Measurements from ENCODE around the gene BTG1.

Gene BTG1

GRCh38 chr12:92175961-92176360, 30.3 kb upstream of the BTG1 start:
- ChIA-PET CTCF (interaction anchor here (0.6 kb wide), 1 partner anchor 239 kb away, joined by 3 read pairs; no protein-coding TSS in a partner anchor), POLR2A (no interaction called here)
- no peak for DNase-seq (ENCODE audit: extremely low spot score)
- no peak for TF ChIP-seq ARNT (IDR thresholded peaks at IDR 0.05)
- no peak for TF ChIP-seq SP1 (IDR thresholded peaks at IDR 0.05)
- TF ChIP-seq, protein P1, sequence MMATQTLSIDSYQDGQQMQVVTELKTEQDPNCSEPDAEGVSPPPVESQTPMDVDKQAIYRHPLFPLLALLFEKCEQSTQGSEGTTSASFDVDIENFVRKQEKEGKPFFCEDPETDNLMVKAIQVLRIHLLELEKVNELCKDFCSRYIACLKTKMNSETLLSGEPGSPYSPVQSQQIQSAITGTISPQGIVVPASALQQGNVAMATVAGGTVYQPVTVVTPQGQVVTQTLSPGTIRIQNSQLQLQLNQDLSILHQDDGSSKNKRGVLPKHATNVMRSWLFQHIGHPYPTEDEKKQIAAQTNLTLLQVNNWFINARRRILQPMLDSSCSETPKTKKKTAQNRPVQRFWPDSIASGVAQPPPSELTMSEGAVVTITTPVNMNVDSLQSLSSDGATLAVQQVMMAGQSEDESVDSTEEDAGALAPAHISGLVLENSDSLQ (IDR thresholded peaks at IDR 0.05): no peak
- no peak for TF ChIP-seq SUZ12 (IDR thresholded peaks at IDR 0.05)
- TF ChIP-seq ELF4 (IDR thresholded peaks at IDR 0.05): no peak
- TF ChIP-seq FOXM1 (IDR thresholded peaks at IDR 0.05; ENCODE audit: borderline replicate concordance): no peak
- no peak for TF ChIP-seq FOXA1 (IDR thresholded peaks at IDR 0.05)
- no peak for TF ChIP-seq BHLHE40 (IDR thresholded peaks at IDR 0.05; ENCODE audit: borderline replicate concordance)
- no peak for TF ChIP-seq LEF1 (IDR thresholded peaks at IDR 0.05; ENCODE audit: borderline replicate concordance)
- TF ChIP-seq TARDBP (IDR thresholded peaks at IDR 0.05): no peak
- TF ChIP-seq FOXK2 (IDR thresholded peaks at IDR 0.05): no peak
- no peak for TF ChIP-seq NFRKB (IDR thresholded peaks at IDR 0.05)
- TF ChIP-seq ZNF384 (IDR thresholded peaks at IDR 0.05): no peak

GRCh38 chr12:92170050-92170449, 24.4 kb upstream of the BTG1 start:
- CTCF ChIA-PET: no interaction called here
- TF ChIP-seq FOXM1 (IDR thresholded peaks at IDR 0.05; ENCODE audit: borderline replicate concordance): no peak
- TF ChIP-seq LEF1 (IDR thresholded peaks at IDR 0.05; ENCODE audit: borderline replicate concordance): no peak
- no peak for TF ChIP-seq SP1 (IDR thresholded peaks at IDR 0.05)
- TF ChIP-seq, protein P1 (IDR thresholded peaks at IDR 0.05): no peak
- TF ChIP-seq FOXA1 (IDR thresholded peaks at IDR 0.05): no peak
- no peak for TF ChIP-seq BHLHE40 (IDR thresholded peaks at IDR 0.05; ENCODE audit: borderline replicate concordance)
- no peak for TF ChIP-seq ZNF384 (IDR thresholded peaks at IDR 0.05)
- POLR2A ChIA-PET: interaction anchor here (2.0 kb wide), 1 partner anchor 24 kb away, joined by 4 read pairs; the partner anchor contains the start of gene BTG1
- no peak for DNase-seq (ENCODE audit: extremely low spot score)

DNA sequence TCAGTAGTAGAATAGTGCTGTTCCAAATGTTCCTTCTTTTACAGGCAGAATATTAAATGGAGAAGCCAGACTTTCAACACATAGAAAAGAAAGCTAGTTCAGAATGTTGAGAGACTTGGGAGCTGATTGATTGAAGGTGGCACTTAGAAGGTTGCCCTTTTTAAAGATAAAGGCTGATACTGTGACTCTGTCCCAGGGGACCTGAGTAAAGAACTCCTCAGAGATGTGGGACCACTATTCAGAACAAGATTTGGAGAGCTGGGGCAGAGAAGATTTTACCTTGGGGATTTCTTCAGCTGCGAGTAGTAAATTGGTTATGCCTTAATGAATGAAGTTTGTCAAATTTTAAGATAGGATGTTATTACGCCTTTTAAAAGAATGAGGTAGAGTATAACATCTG, 21.4 kb upstream of the BTG1 start:
- CTCF ChIA-PET: no interaction called here
- POLR2A ChIA-PET: interaction anchor here (1.0 kb wide), 1 partner anchor 22 kb away, joined by 6 read pairs; the partner anchor contains the start of gene BTG1
- TF ChIP-seq, protein P1 (IDR thresholded peaks at IDR 0.05): no peak
- no peak for TF ChIP-seq ZNF384 (IDR thresholded peaks at IDR 0.05)
- no peak for TF ChIP-seq SP1 (IDR thresholded peaks at IDR 0.05)
- no peak for TF ChIP-seq TARDBP (IDR thresholded peaks at IDR 0.05)
- no peak for TF ChIP-seq ARNT (IDR thresholded peaks at IDR 0.05)
- no peak for TF ChIP-seq CTBP1 (IDR thresholded peaks at IDR 0.05; ENCODE audit: borderline replicate concordance)
- TF ChIP-seq SUZ12 (IDR thresholded peaks at IDR 0.05): no peak
- no peak for TF ChIP-seq ELF4 (IDR thresholded peaks at IDR 0.05)
- no peak for TF ChIP-seq HDGF (IDR thresholded peaks at IDR 0.05; ENCODE audit: borderline replicate concordance)
- no peak for TF ChIP-seq FOXA1 (IDR thresholded peaks at IDR 0.05)
- no peak for TF ChIP-seq FOXK2 (IDR thresholded peaks at IDR 0.05)
- TF ChIP-seq FOXM1 (IDR thresholded peaks at IDR 0.05; ENCODE audit: borderline replicate concordance): no peak
- TF ChIP-seq BHLHE40 (IDR thresholded peaks at IDR 0.05; ENCODE audit: borderline replicate concordance): no peak
- TF ChIP-seq LEF1 (IDR thresholded peaks at IDR 0.05; ENCODE audit: borderline replicate concordance): no peak
- no peak for TF ChIP-seq NFRKB (IDR thresholded peaks at IDR 0.05)
- no peak for DNase-seq (ENCODE audit: extremely low spot score)

DNA sequence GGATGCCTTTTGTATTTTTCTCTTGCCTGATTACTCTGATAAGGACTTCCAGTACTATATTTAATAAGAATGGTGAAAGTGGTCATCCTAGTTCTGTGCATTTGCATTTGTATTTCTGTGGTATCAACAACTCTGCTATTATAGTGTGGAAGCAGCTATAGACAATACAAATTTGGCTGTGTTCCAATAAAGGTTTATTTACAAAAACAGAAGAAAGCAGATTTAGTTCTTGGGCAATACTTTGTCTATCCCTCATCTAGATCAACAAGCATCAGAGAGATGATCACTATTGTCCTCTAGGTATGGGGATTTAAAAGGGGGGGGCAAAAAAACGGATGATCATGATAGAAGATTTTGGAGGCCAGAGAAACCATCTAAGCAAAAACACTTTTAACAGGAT, 19.1 kb upstream of the BTG1 start:
- TF ChIP-seq ELF4 (IDR thresholded peaks at IDR 0.05) (no peak), NFRKB (IDR thresholded peaks at IDR 0.05) (no peak), FOXM1 (IDR thresholded peaks at IDR 0.05; ENCODE audit: borderline replicate concordance) (no peak), TARDBP (IDR thresholded peaks at IDR 0.05) (no peak), FOXK2 (IDR thresholded peaks at IDR 0.05) (no peak), LEF1 (IDR thresholded peaks at IDR 0.05; ENCODE audit: borderline replicate concordance) (no peak), L3MBTL2 (conservative IDR thresholded peaks at IDR 0.05) (no peak), FOXA1 (IDR thresholded peaks at IDR 0.05) (no peak), SUZ12 (IDR thresholded peaks at IDR 0.05) (no peak), HDGF (IDR thresholded peaks at IDR 0.05; ENCODE audit: borderline replicate concordance) (no peak), SP1 (IDR thresholded peaks at IDR 0.05) (no peak), BHLHE40 (IDR thresholded peaks at IDR 0.05; ENCODE audit: borderline replicate concordance) (no peak), ARNT (IDR thresholded peaks at IDR 0.05) (no peak), CTBP1 (IDR thresholded peaks at IDR 0.05; ENCODE audit: borderline replicate concordance) (no peak), ZNF384 (IDR thresholded peaks at IDR 0.05) (no peak)
- TF ChIP-seq, protein P1 (IDR thresholded peaks at IDR 0.05): no peak
- CTCF ChIA-PET: no interaction called here
- no peak for DNase-seq (ENCODE audit: extremely low spot score)
- POLR2A ChIA-PET: interaction anchor here (1.6 kb wide), 1 partner anchor 20 kb away, joined by 5 read pairs; no protein-coding TSS in a partner anchor

GRCh38 chr12:92162079-92162478, 16.4 kb upstream of the BTG1 start:
- TF ChIP-seq, protein P1 (IDR thresholded peaks at IDR 0.05): no peak
- no peak for TF ChIP-seq SP1 (IDR thresholded peaks at IDR 0.05)
- no peak for TF ChIP-seq NFRKB (IDR thresholded peaks at IDR 0.05)
- no peak for TF ChIP-seq LEF1 (IDR thresholded peaks at IDR 0.05; ENCODE audit: borderline replicate concordance)
- TF ChIP-seq TARDBP (IDR thresholded peaks at IDR 0.05): no peak
- TF ChIP-seq L3MBTL2 (conservative IDR thresholded peaks at IDR 0.05): no peak
- no peak for TF ChIP-seq CTBP1 (IDR thresholded peaks at IDR 0.05; ENCODE audit: borderline replicate concordance)
- TF ChIP-seq HDGF (IDR thresholded peaks at IDR 0.05; ENCODE audit: borderline replicate concordance): no peak
- no peak for TF ChIP-seq ARNT (IDR thresholded peaks at IDR 0.05)
- TF ChIP-seq BHLHE40 (IDR thresholded peaks at IDR 0.05; ENCODE audit: borderline replicate concordance): no peak
- no peak for DNase-seq (ENCODE audit: extremely low spot score)
- ChIA-PET CTCF (no interaction called here), POLR2A (no interaction called here)

Data from HEK293T (cell line).